H1 (cell line): ENCODE results near the gene PKN1. TPM values are rescaled to one million over a fixed set of nuclear protein-coding genes. Genes with fewer than 3 reads are reported as not detected.
A peak's percentile ranks its signal among the peaks of the same experiment; 100 is the strongest.

Experiments
- CTCF ChIA-PET: fragments of 300-600 bp; sonication (Branson Sonifier 250); formaldehyde crosslinking; loops from one replicate; lab custom pipeline; 2021; ENCODE audit not compliant: partially characterized antibody; lab: Charles Lee
- POLR2A ChIA-PET: fragments of 300-600 bp; sonication (Branson Sonifier 250); formaldehyde crosslinking; loops from one replicate; lab custom pipeline; 2021; ENCODE audit warnings: inconsistent platforms; ENCODE audit not compliant: partially characterized antibody; lab: Charles Lee
- DNase-seq, 2 experiments: peaks; one replicate each; pipeline versions ENCODE4 v3.0.0 to v3.0.0-alpha.2; 2010 to 2022; ENCODE audit warnings: low spot score in 2 of 2, low read depth in 1 of 2, mixed read lengths in 1 of 2
- FAIRE-seq: peaks from 2 replicates; lab custom pipeline; 2011; peaks lifted over from hg19 to GRCh38; lab: Jason Lieb, UNC
- H2AFZ ChIP-seq: 2 replicates; pipeline ENCODE4 v1.8.1; 2012; ENCODE audit warnings: low read length, inconsistent platforms
- H2AK5ac ChIP-seq: 2 replicates; pipeline ENCODE4 v1.6.1; 2013; ENCODE audit warnings: low read depth, low read length
- H2BK120ac ChIP-seq: replicated peaks from 2 replicates; pipeline ENCODE3; 2013; ENCODE audit warnings: low read depth, low read length, inconsistent platforms
- H2BK12ac ChIP-seq: 2 replicates; pipeline ENCODE4 v1.6.1; 2013; ENCODE audit warnings: low read depth, low read length
- H2BK15ac ChIP-seq: 2 replicates; pipeline ENCODE4 v1.6.1; 2013; ENCODE audit warnings: low read length
- H2BK20ac ChIP-seq: 2 replicates; pipeline ENCODE4 v1.6.1; 2013; ENCODE audit warnings: low read length
- H2BK5ac ChIP-seq: 2 replicates; pipeline ENCODE4 v1.6.1; 2013; ENCODE audit warnings: low read depth, low read length
- H3K14ac ChIP-seq: 2 replicates; pipeline ENCODE4 v1.6.1; 2013; ENCODE audit warnings: inconsistent platforms; ENCODE audit not compliant: insufficient read length
- H3K18ac ChIP-seq: 2 replicates; pipeline ENCODE4 v1.6.1; 2013; ENCODE audit warnings: low read length; ENCODE audit errors: extremely low read depth
- H3K23ac ChIP-seq: 2 replicates; pipeline ENCODE4 v1.6.1; 2013; ENCODE audit warnings: inconsistent platforms; ENCODE audit not compliant: insufficient read length
- H3K23me2 ChIP-seq: 2 replicates; pipeline ENCODE4 v1.6.1; 2013; ENCODE audit warnings: low read depth, low read length
- H3K27ac ChIP-seq: 2 replicates; pipeline ENCODE4 v1.6.1; 2011; ENCODE audit warnings: low read depth, low read length, inconsistent platforms
- H3K27me3 ChIP-seq, 4 experiments: replicated peaks in 1 of 4; 1 replicate in 1 of 4; 2 replicates in 3 of 4; pipeline versions ENCODE4 v1.6.1 to v1.8.1; 2011 to 2013; ENCODE audit warnings: low read length in 3 of 4, mild to moderate bottlenecking in 3 of 4, inconsistent platforms in 2 of 4, mixed read lengths in 2 of 4, moderate library complexity in 1 of 4; ENCODE audit not compliant: control insufficient read depth in 3 of 4, insufficient read depth in 3 of 4; ENCODE audit errors: extremely low read depth in 1 of 4
- H3K36me3 ChIP-seq, 4 experiments: 2 replicates each; pipeline versions ENCODE4 v1.6.1 to v1.8.1; 2011 to 2013; ENCODE audit warnings: mild to moderate bottlenecking in 4 of 4, low read length in 3 of 4, moderate library complexity in 2 of 4, control low read depth in 1 of 4, inconsistent platforms in 1 of 4; ENCODE audit not compliant: insufficient read depth in 4 of 4, control insufficient read depth in 2 of 4
- H3K4ac ChIP-seq: replicated peaks from 2 replicates; pipeline ENCODE3; 2013; ENCODE audit warnings: low read length, low read depth, mixed read lengths, inconsistent platforms; ENCODE audit not compliant: insufficient read length
- H3K4me1 ChIP-seq, 4 experiments: replicated peaks in 1 of 4; 1 replicate in 1 of 4; 2 replicates in 3 of 4; pipeline versions ENCODE4 v1.6.1 to v1.8.1; 2011 to 2013; ENCODE audit warnings: low read length in 3 of 4, inconsistent platforms in 2 of 4, mixed read lengths in 1 of 4; ENCODE audit not compliant: insufficient read depth in 4 of 4, control insufficient read depth in 3 of 4
- H3K4me2 ChIP-seq, 2 experiments: 2 replicates each; pipeline versions ENCODE4 v1.6.1 to v1.8.1; 2011 to 2013; ENCODE audit warnings: low read depth in 2 of 2, low read length in 2 of 2, control low read depth in 1 of 2, inconsistent platforms in 1 of 2, mild to moderate bottlenecking in 1 of 2; ENCODE audit not compliant: insufficient read depth in 1 of 2
- H3K4me3 ChIP-seq, 4 experiments: fragments of 200-600, 300-600 bp in 1 of 4; sonication (generic), shearing (Covaris generic), sonication (Bioruptor Twin) in 1 of 4; 2 replicates each; pipeline versions ENCODE4 v1.5.1 to v1.8.1; 2011 to 2016; ENCODE audit warnings: low read length in 4 of 4, low read depth in 3 of 4, control low read depth in 2 of 4, inconsistent platforms in 2 of 4, mild to moderate bottlenecking in 2 of 4, mixed read lengths in 1 of 4, moderate library complexity in 1 of 4; ENCODE audit not compliant: insufficient read depth in 2 of 4; ENCODE audit errors: extremely low read depth in 1 of 4
- H3K56ac ChIP-seq: replicated peaks from 2 replicates; pipeline ENCODE3; 2013; ENCODE audit warnings: low read depth, mild to moderate bottlenecking, mixed read lengths, low read length, inconsistent platforms; ENCODE audit not compliant: insufficient read length
- H3K79me1 ChIP-seq: 2 replicates; pipeline ENCODE4 v1.6.1; 2013; ENCODE audit warnings: low read depth, low read length, control low read depth
- H3K79me2 ChIP-seq, 2 experiments: 2 replicates each; pipeline versions ENCODE4 v1.6.1 to v1.8.1; 2012 to 2013; ENCODE audit warnings: low read length in 2 of 2, mild to moderate bottlenecking in 2 of 2, inconsistent platforms in 1 of 2; ENCODE audit not compliant: insufficient read depth in 2 of 2, control insufficient read depth in 1 of 2
- H3K9ac ChIP-seq, 4 experiments: replicated peaks in 1 of 4; 1 replicate in 1 of 4; 2 replicates in 3 of 4; pipeline versions ENCODE4 v1.6.1 to v1.8.1; 2011 to 2013; ENCODE audit warnings: low read depth in 3 of 4, low read length in 3 of 4, control low read depth in 2 of 4, mild to moderate bottlenecking in 2 of 4, moderate library complexity in 2 of 4, inconsistent platforms in 1 of 4; ENCODE audit errors: extremely low read depth in 1 of 4
- H3K9me3 ChIP-seq, 2 experiments: 2 replicates each; pipeline versions ENCODE4 v1.6.1 to v1.8.1; 2012 to 2013; ENCODE audit warnings: mild to moderate bottlenecking in 2 of 2, moderate library complexity in 2 of 2, control low read depth in 1 of 2, inconsistent platforms in 1 of 2, low read depth in 1 of 2, low read length in 1 of 2, mixed read lengths in 1 of 2; ENCODE audit not compliant: insufficient read depth in 2 of 2
- H4K20me1 ChIP-seq, 2 experiments: replicated peaks in 1 of 2; 2 replicates each; pipeline versions ENCODE3 to v1.8.1; 2011 to 2013; ENCODE audit warnings: inconsistent platforms in 2 of 2, low read length in 2 of 2, mild to moderate bottlenecking in 1 of 2; ENCODE audit not compliant: insufficient read depth in 2 of 2, control insufficient read depth in 1 of 2
- H4K5ac ChIP-seq: 2 replicates; pipeline ENCODE4 v1.6.1; 2013; ENCODE audit warnings: low read length, low read depth, mixed read lengths, inconsistent platforms; ENCODE audit not compliant: insufficient read length
- H4K8ac ChIP-seq: 2 replicates; pipeline ENCODE4 v1.8.0; 2013; ENCODE audit warnings: mild to moderate bottlenecking, moderate library complexity, low read length, inconsistent platforms; ENCODE audit not compliant: insufficient read depth; ENCODE audit errors: extremely low read depth
- H4K91ac ChIP-seq: replicated peaks from 2 replicates; pipeline ENCODE3; 2013; ENCODE audit warnings: low read length, mixed read lengths, inconsistent platforms; ENCODE audit not compliant: insufficient read length
- BACH1 ChIP-seq: IDR thresholded peaks from 2 replicates; pipeline ENCODE4 v1.6.1; 2012; ENCODE audit warnings: low read length, improper control_type of control experiment
- BRCA1 ChIP-seq: IDR thresholded peaks from 2 replicates; pipeline ENCODE4 v1.6.1; 2012; ENCODE audit warnings: low read depth, low read length, improper control_type of control experiment
- CBX8 ChIP-seq: fragments of 300-800, 300-1000 bp; sonication (generic); IDR thresholded peaks from 2 replicates; pipeline ENCODE4 v1.7.1; 2016; ENCODE audit warnings: low read depth, low read length, borderline replicate concordance
- HDAC2 ChIP-seq, 2 experiments: fragments of 300-600 bp in 1 of 2; sonication (generic) in 1 of 2; IDR thresholded peaks; 2 replicates each; pipeline ENCODE4 v1.6.1; 2011 to 2012; ENCODE audit warnings: low read depth in 2 of 2, low read length in 2 of 2, mild to moderate bottlenecking in 2 of 2, moderate library complexity in 2 of 2, borderline replicate concordance in 1 of 2, inconsistent platforms in 1 of 2
- NANOG ChIP-seq: IDR thresholded peaks from 2 replicates; pipeline ENCODE4 v1.6.1; 2011; ENCODE audit warnings: low read length, low read depth, mild to moderate bottlenecking, inconsistent platforms; ENCODE audit not compliant: insufficient read depth, poor library complexity, severe bottlenecking
- POU5F1 ChIP-seq: IDR thresholded peaks from 2 replicates; pipeline ENCODE4 v1.6.1; 2011; ENCODE audit warnings: low read depth, mild to moderate bottlenecking, low read length, moderate library complexity
- TAF7 ChIP-seq: optimal IDR thresholded peaks from 2 replicates; pipeline ENCODE3; 2011; ENCODE audit warnings: low read depth, mild to moderate bottlenecking, inconsistent platforms, low read length, moderate library complexity, borderline replicate concordance
- WGBS, 2 experiments: shearing (Covaris generic) in 1 of 2; methylation state at CpG; one replicate each; pipeline versions ENCODE4 v1.1.6 to v1.1.7; 2013 to 2015; ENCODE audit warnings: low lambda C conversion rate in 2 of 2, mixed read lengths in 2 of 2, inconsistent platforms in 1 of 2, low coverage in 1 of 2, missing lambda C conversion rate in 1 of 2; ENCODE audit not compliant: insufficient replicate concordance in 2 of 2, insufficient coverage in 1 of 2, insufficient read length in 1 of 2; ENCODE audit errors: extremely low coverage in 1 of 2, missing lambda C conversion rate in 1 of 2; 5-methylcytosine and 5-hydroxymethylcytosine counted together
- polyA plus RNA-seq, 7 experiments: library from polyadenylated mRNA; depleted of rRNA in 3 of 7; stranded (reverse) in 5 of 7; unstranded in 2 of 7; fragments of >200 nt in 5 of 7; fragments of 200-250 nt in 2 of 7; gene quantifications; 1 replicate in 5 of 7; 2 replicates in 1 of 7; 4 replicates in 1 of 7; pipeline versions ENCODE4 v1.2.1 to v1.2.3, GENCODE V29; 2011 to 2013; ENCODE audit warnings: missing spikeins in 2 of 7, mixed read lengths in 2 of 7
- total RNA-seq: library from RNA; stranded (reverse); fragmentation: NEBNext Ultra II Directional; extraction: Animal tissue kit (Norgen Biotek cat#: 25700); gene quantifications from 2 replicates; pipeline ENCODE4 v1.2.1, GENCODE V29; 2021

PKN1 gene
- total and polyA plus RNA-seq, 2 of the 8 experiments (the other 6 are each of a cell fraction or from before 2014, with no cell fraction given), result 65.2 to 162 TPM

- no peaks in the 10 kb centered on the region for H3K27me3 ChIP-seq
- ChIA-PET POLR2A (interaction anchor here (0.6 to 2.7 kb wide), 8 partner anchors 10 to 75 kb away, joined by 3 to 10 read pairs (median 4); partner anchors contain the start of gene PTGER1), CTCF (interaction anchor here (0.6 to 2.8 kb wide), 5 partner anchors 15 to 30 kb away, joined by 3 to 20 read pairs (median 5); partner anchors contain the start of genes PKN1 and PTGER1)
Measured at GRCh38 chr19:14450876-14451275, 17.8 kb downstream of the PKN1 start.

More at GRCh38 chr19:14450876-14451275, 17.8 kb downstream of the PKN1 start:
- Histone ChIP-seq H4K8ac (peak overlapping the region; percentile 16; the same call in 1 of the 2 replicates), H3K79me1 (peaks cover 2% of the 10 kb centered on the region; the same call in 1 of the 2 replicates), H4K20me1 (peaks cover 6 to 7% of the 10 kb centered on the region in 2 experiments), H3K4me2 (no peak overlapping the region), H3K4me1 (peaks cover 0 to 4% (median 0%) of the 10 kb centered on the region in 4 experiments; a peak in 1 of 7 replicates), H2BK5ac (no peak overlapping the region), H3K18ac (no peak overlapping the region), H2BK15ac (no peak overlapping the region), H3K9ac (no peak overlapping the region), H3K23ac (no peak overlapping the region), H2AFZ (no peak overlapping the region), H2BK12ac (no peak overlapping the region), H3K79me2 (no peaks in the 10 kb centered on the region), H3K4me3 (no peak overlapping the region), H4K5ac (no peak overlapping the region), H4K91ac (no peak overlapping the region), H3K14ac (no peak overlapping the region), H2BK20ac (no peak overlapping the region), H3K27ac (no peak overlapping the region), H3K56ac (no peak overlapping the region), H2AK5ac (no peak overlapping the region), H2BK120ac (no peak overlapping the region), H3K23me2 (no peaks in the 10 kb centered on the region; the same call in 1 of the 2 replicates), H3K4ac (no peak overlapping the region), H3K9me3 (no peaks in the 10 kb centered on the region), H3K36me3 (peaks cover 10 to 45% (median 26%) of the 10 kb centered on the region in 4 experiments; a peak in 6 of 8 replicates)
- 97% methylated on average over 17 of the region's 19 CpGs; no CpG with 5 or more reads in 1 of the 2 experiments for WGBS, 2 experiments
- DNase-seq (no peak), FAIRE-seq (no peak)
- TF ChIP-seq HDAC2 (IDR thresholded peaks at IDR 0.05; ENCODE audit: borderline replicate concordance in 1 of 2, low read depth in 2 of 2, low read length in 2 of 2) (no peak), BACH1 (no peak), BRCA1 (no peak), TAF7 (no peak), NANOG (no peak), CBX8 (no peak), POU5F1 (no peak)
